ENCODE results near the gene PINLYP. TPM values are rescaled to one million over a fixed set of nuclear protein-coding genes. Genes with fewer than 3 reads are reported as not detected.

The PINLYP gene
- total and polyA plus RNA-seq, 9 of the 15 experiments (the other 6 are each of a cell fraction or from before 2014, with no cell fraction given) = 1.00 to 6.7 (median 2.2) TPM

DNA sequence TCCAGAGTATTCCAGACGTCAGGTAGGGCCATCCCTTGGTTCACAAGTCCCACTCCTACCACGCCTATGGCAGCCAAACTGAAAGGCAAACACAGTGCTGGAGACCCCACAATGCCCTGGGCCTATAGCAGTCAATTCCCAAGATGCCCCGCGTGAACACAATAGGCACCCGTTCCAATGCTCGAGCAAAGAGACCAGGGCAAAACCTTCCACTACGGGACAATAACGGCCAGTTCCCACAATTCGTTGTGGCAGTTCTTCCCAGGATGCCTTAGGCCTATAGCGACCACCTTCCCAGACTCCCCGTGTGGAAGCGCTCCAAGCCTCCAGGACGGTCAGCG, 43.3 kb downstream of the PINLYP start (continued):
- TF ChIP-seq ZNF12 (CRISPR knock-in tag; IDR thresholded peaks at IDR 0.05) (no peak), HNRNPH1 (optimal IDR thresholded peaks at IDR 0.05; ENCODE audit: low read depth, low read length) (no peak), OTX1 (CRISPR knock-in tag; IDR thresholded peaks at IDR 0.05) (0 out of 2 replicates have a peak, but pooled peaks have one; percentile 42), KDM5B (IDR thresholded peaks at IDR 0.05; ENCODE audit: insufficient replicate concordance, low read depth, low read length) (no peak), NR2F6 (CRISPR knock-in tag; IDR thresholded peaks at IDR 0.05) (peak; percentile 10; the same call in 1 of the 2 replicates), DPF2 (IDR thresholded peaks at IDR 0.05) (peak; percentile 49; the same call in 1 of the 2 replicates), ARID1B (IDR thresholded peaks at IDR 0.05) (peak; percentile 18; the same call in 1 of the 2 replicates), MBD2 (IDR thresholded peaks at IDR 0.05; ENCODE audit: borderline replicate concordance, low read depth) (no peak), ZNF23 (CRISPR knock-in tag; IDR thresholded peaks at IDR 0.05) (no peak), ZNF124 (CRISPR knock-in tag; IDR thresholded peaks at IDR 0.05) (no peak), SRSF3 (IDR thresholded peaks at IDR 0.05; ENCODE audit: insufficient read depth, low read length) (no peak), KAT7 (CRISPR knock-in tag; IDR thresholded peaks at IDR 0.05; ENCODE audit: borderline replicate concordance) (no peak), DNMT1 (IDR thresholded peaks at IDR 0.05) (no peak), IFI16 (CRISPR knock-in tag; IDR thresholded peaks at IDR 0.05) (peak; percentile 27; the same call in 1 of the 2 replicates), SAP30 (IDR thresholded peaks at IDR 0.05; ENCODE audit: borderline replicate concordance, insufficient read depth, low read depth, low read length, poor library complexity, severe bottlenecking) (peak; percentile 50), DIDO1 (tag; IDR thresholded peaks at IDR 0.05; ENCODE audit: low read depth) (peak; percentile 56; the same call in 1 of the 2 replicates), TAL1 (IDR thresholded peaks at IDR 0.05) (0 out of 2 replicates have a peak, but pooled peaks have one; percentile 12), PHF20 (IDR thresholded peaks at IDR 0.05; ENCODE audit: partially characterized antibody) (no peak), NCOA1 (IDR thresholded peaks at IDR 0.05; ENCODE audit: low read depth) (0 out of 2 replicates have a peak, but pooled peaks have one; percentile 42), ZNF133 (CRISPR knock-in tag; IDR thresholded peaks at IDR 0.05) (no peak), ZNF644 (tag; IDR thresholded peaks at IDR 0.05; ENCODE audit: low read depth) (0 out of 2 replicates have a peak, but pooled peaks have one; percentile 27), HDAC8 (tag; IDR thresholded peaks at IDR 0.05) (no peak), MYC (IDR thresholded peaks at IDR 0.05; ENCODE audit: low read depth, low read length) (no peak), MYC (CRISPR knock-in tag; IDR thresholded peaks at IDR 0.05; ENCODE audit: borderline replicate concordance, low read depth) (no peak), SMARCA4 (IDR thresholded peaks at IDR 0.05) (peak; percentile 34; the same call in 1 of the 2 replicates), KAT2B (IDR thresholded peaks at IDR 0.05; ENCODE audit: low read depth, low read length) (no peak), ETV5 (CRISPR knock-in tag; IDR thresholded peaks at IDR 0.05; ENCODE audit: low read depth) (0 out of 2 replicates have a peak, but pooled peaks have one; percentile 12), NFXL1 (CRISPR knock-in tag; IDR thresholded peaks at IDR 0.05) (peak; percentile 27; the same call in 1 of the 2 replicates), ZNF146 (CRISPR knock-in tag; IDR thresholded peaks at IDR 0.05; ENCODE audit: unreplicated experiment) (no peak), HCFC1 (IDR thresholded peaks at IDR 0.05; ENCODE audit: low read depth, low read length) (no peak)
- TF ChIP-seq, protein P1, sequence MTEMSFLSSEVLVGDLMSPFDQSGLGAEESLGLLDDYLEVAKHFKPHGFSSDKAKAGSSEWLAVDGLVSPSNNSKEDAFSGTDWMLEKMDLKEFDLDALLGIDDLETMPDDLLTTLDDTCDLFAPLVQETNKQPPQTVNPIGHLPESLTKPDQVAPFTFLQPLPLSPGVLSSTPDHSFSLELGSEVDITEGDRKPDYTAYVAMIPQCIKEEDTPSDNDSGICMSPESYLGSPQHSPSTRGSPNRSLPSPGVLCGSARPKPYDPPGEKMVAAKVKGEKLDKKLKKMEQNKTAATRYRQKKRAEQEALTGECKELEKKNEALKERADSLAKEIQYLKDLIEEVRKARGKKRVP (CRISPR knock-in tag; IDR thresholded peaks at IDR 0.05) = no peak
- TF ChIP-seq, protein P2, sequence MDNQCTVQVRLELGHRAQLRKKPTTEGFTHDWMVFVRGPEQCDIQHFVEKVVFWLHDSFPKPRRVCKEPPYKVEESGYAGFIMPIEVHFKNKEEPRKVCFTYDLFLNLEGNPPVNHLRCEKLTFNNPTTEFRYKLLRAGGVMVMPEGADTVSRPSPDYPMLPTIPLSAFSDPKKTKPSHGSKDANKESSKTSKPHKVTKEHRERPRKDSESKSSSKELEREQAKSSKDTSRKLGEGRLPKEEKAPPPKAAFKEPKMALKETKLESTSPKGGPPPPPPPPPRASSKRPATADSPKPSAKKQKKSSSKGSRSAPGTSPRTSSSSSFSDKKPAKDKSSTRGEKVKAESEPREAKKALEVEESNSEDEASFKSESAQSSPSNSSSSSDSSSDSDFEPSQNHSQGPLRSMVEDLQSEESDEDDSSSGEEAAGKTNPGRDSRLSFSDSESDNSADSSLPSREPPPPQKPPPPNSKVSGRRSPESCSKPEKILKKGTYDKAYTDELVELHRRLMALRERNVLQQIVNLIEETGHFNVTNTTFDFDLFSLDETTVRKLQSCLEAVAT (IDR thresholded peaks at IDR 0.05) = peak in 1 of 2 experiments; percentile 49; a peak in 1 of 4 replicates

All from K562 (cell line).